ENCODE results near the gene CCL25.

- TF ChIP-seq CTCF (IDR thresholded peaks at IDR 0.05), result no peak
- TF ChIP-seq EP300 (IDR thresholded peaks at IDR 0.05), result no peak
- no peak for TF ChIP-seq POLR2A (IDR thresholded peaks at IDR 0.05)
Measured at GRCh38 chr19:8054169-8054568, 1.6 kb downstream of the CCL25 start.

All from ovary (tissue), 3 donors.